BLaER1 treated with 17β-estradiol and CSF1 and Interleukin-3, amounts not matched to agents 10 nM and 100 nM (cell line): ENCODE measurements around the gene IL17B.

Experiments used
- H3K27ac ChIP-seq, 11 experiments: shearing (Covaris generic); formaldehyde crosslinking; 2 replicates each; pipeline ENCODE4 v1.8.1; 2022
- H3K27me3 ChIP-seq, 11 experiments: shearing (Covaris generic); formaldehyde crosslinking; 2 replicates each; pipeline ENCODE4 v1.8.1; 2022
- H3K36me3 ChIP-seq, 11 experiments: shearing (Covaris generic); formaldehyde crosslinking; 2 replicates each; pipeline ENCODE4 v1.8.1; 2022
- H3K4me1 ChIP-seq, 10 experiments: shearing (Covaris generic); formaldehyde crosslinking; 2 replicates each; pipeline ENCODE4 v1.8.1; 2022
- H3K4me2 ChIP-seq, 11 experiments: shearing (Covaris generic); formaldehyde crosslinking; 2 replicates each; pipeline ENCODE4 v1.8.1; 2022
- H3K4me3 ChIP-seq, 10 experiments: shearing (Covaris generic); formaldehyde crosslinking; 2 replicates each; pipeline ENCODE4 v1.8.1; 2022
- H3K9ac ChIP-seq, 11 experiments: shearing (Covaris generic); formaldehyde crosslinking; 2 replicates each; pipeline ENCODE4 v1.8.1; 2022
- H3K9me3 ChIP-seq, 11 experiments: shearing (Covaris generic); formaldehyde crosslinking; replicated peaks in 1 of 11; 2 replicates each; pipeline ENCODE4 v1.8.1; 2022
- H4K20me1 ChIP-seq, 11 experiments: shearing (Covaris generic); formaldehyde crosslinking; 2 replicates each; pipeline ENCODE4 v1.8.1; 2022
- Cebpa-rat ChIP-seq, 11 experiments: shearing (Covaris generic); IDR thresholded peaks; 2 replicates each; pipeline ENCODE4 v1.8.1; 2022

Gene IL17B

DNA sequence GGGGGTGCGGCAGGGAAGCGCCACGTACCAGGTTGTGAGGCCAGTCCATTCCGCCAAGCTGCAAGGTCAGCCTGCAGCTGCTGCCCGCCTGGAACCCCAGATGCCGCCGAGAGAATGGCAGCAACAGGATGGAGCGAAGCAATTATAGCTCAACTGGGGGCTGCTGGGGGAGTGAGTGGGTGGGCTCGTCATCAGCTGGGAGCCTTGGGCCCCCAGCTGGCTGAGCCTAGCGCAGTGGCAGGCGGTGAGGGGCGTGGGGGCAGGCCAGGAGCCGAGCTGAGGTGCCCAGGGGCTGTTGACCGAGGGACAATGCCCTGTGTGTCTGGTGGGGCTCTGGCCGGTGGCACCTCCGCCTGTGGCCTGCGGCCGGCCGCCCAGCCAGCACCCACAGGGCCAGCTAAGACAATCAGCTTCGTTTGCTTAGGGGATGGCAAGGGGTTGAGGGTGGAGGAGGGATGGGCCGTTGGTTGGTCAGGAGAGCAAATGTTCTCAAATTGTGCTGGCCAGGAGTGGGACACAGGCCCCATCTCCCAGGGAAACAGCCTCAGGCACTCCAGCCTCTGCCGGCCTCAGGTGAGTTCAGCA, at the start of gene IL17B:
Gene IL17B (minus strand): TSS at position 116 of the 585 bp plus-strand sequence. CDS start 67 bp downstream, at position 49.
- Histone ChIP-seq H3K27ac (no peak within 1 kb of the TSS), H3K4me3 (no peak within 1 kb of the TSS), H3K27me3 (no peaks in the 10 kb centered on the region)

DNA sequence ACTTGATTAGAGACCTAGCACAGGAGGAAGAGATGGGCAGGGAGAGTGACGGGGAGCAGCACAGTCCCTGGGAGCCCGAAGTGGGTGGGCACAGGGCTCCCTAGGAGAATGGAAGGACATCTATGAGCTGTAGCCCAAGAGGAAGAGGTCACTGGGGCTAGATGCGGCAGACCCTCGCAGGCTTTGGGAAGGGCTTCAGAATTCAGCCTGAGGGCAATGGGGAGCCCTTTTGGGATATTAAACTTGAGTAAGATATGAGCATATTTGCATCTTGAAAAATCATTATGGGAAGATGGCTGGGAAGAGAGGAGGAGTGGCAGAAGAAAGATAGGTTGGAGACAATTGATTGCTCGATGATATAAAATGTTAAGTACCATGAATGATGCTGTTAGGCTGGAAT, 48.9 kb upstream of the IL17B start:
- H3K36me3 ChIP-seq, result no peaks in the 10 kb centered on the region
- peaks cover 0 to 8% (median 2%) of the 10 kb centered on the region in 11 experiments; a peak in 13 of 22 replicates for H3K9me3 ChIP-seq
- peak overlapping the region in 4 of 11 experiments; percentile 57 to 72 (median 58); a peak in 3 of 22 replicates for H3K27ac ChIP-seq
- H3K9ac ChIP-seq, result no peak overlapping the region
- no peaks in the 10 kb centered on the region for H3K27me3 ChIP-seq
- peak overlapping the region in 7 of 11 experiments; percentile 64 to 83 (median 73); a peak in 8 of 22 replicates for H3K4me2 ChIP-seq
- peaks cover 30 to 72% (median 55%) of the 10 kb centered on the region in 10 experiments for H3K4me1 ChIP-seq
- no peaks in the 10 kb centered on the region for H4K20me1 ChIP-seq
- H3K4me3 ChIP-seq, result no peak overlapping the region
- no peak for TF ChIP-seq Cebpa-rat (IDR thresholded peaks at IDR 0.05)

More for the DNA sequence above, at the start of gene IL17B:
- Histone ChIP-seq H4K20me1 (no peaks in the 10 kb centered on the region), H3K9me3 (no peaks in the 10 kb centered on the region), H3K4me1 (peaks cover 0 to 11% (median 0%) of the 10 kb centered on the region in 10 experiments; a peak in 3 of 20 replicates), H3K4me2 (no peak within 1 kb of the TSS), H3K36me3 (peaks cover 0 to 6% (median 0%) of the 10 kb centered on the region in 11 experiments; a peak in 1 of 22 replicates), H3K9ac (no peak within 1 kb of the TSS; a peak in 2 of 22 replicates)
- no peak for TF ChIP-seq Cebpa-rat (IDR thresholded peaks at IDR 0.05)

DNA sequence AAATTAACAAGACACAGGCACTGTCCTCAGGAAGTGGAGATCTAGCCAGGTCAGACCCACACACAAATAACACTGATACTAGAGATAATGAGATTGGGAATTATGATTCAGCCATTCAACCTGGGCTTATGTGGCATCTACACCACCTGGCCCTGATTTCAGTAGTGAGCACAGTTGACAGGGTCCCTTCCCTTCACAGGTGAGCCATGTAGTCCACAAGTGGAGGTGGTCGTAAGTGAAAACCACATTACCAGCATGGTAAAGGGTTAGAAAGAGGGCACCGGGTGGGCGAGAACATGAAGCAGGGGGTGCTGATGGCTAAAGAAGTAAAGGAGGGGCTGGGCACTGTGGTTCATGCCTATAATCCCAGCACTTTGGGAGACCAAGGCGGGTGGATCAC, 48.3 kb upstream of the IL17B start:
- no peak overlapping the region for H3K4me3 ChIP-seq
- H4K20me1 ChIP-seq, result no peaks in the 10 kb centered on the region
- TF ChIP-seq Cebpa-rat (IDR thresholded peaks at IDR 0.05), result no peak
- H3K27ac ChIP-seq, result no peak overlapping the region
- H3K9ac ChIP-seq, result no peak overlapping the region
- H3K36me3 ChIP-seq, result no peaks in the 10 kb centered on the region
- H3K4me1 ChIP-seq, result peaks cover 37 to 72% (median 58%) of the 10 kb centered on the region in 10 experiments
- H3K9me3 ChIP-seq, result peaks cover 0 to 2% (median 0%) of the 10 kb centered on the region in 11 experiments; a peak in 2 of 22 replicates
- no peaks in the 10 kb centered on the region for H3K27me3 ChIP-seq
- no peak overlapping the region for H3K4me2 ChIP-seq

- Histone ChIP-seq H3K9me3 (no peaks in the 10 kb centered on the region), H3K4me2 (no peak overlapping the region), H3K4me3 (no peak overlapping the region), H3K36me3 (no peaks in the 10 kb centered on the region), H3K27ac (no peak overlapping the region), H3K9ac (no peak overlapping the region), H3K4me1 (peaks cover 41 to 72% (median 61%) of the 10 kb centered on the region in 10 experiments), H4K20me1 (no peaks in the 10 kb centered on the region), H3K27me3 (no peaks in the 10 kb centered on the region)
- TF ChIP-seq Cebpa-rat (IDR thresholded peaks at IDR 0.05), result no peak
Observed at GRCh38 chr5:149426931-149427330, 47.8 kb upstream of the IL17B start.

DNA sequence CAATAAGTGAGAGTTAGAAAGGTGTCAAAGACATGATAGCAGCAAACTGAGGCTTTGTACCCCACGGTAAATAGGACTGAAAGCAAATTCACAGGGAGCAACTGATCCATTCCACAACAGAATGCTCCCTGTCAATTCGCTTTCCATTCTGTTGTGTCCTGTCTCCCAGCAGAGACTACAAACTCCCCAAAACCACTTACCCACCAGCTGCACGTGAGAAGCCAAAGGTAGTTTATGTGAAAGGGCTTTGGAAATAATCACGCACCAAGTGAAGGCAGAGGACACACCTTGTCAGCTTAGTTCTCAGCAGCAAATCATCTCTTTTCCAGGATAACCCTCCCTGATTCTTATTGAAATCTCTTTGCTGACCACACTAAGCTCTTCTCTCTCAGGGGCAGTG, 46.6 kb upstream of the IL17B start:
- no peaks in the 10 kb centered on the region for H3K9me3 ChIP-seq

DNA sequence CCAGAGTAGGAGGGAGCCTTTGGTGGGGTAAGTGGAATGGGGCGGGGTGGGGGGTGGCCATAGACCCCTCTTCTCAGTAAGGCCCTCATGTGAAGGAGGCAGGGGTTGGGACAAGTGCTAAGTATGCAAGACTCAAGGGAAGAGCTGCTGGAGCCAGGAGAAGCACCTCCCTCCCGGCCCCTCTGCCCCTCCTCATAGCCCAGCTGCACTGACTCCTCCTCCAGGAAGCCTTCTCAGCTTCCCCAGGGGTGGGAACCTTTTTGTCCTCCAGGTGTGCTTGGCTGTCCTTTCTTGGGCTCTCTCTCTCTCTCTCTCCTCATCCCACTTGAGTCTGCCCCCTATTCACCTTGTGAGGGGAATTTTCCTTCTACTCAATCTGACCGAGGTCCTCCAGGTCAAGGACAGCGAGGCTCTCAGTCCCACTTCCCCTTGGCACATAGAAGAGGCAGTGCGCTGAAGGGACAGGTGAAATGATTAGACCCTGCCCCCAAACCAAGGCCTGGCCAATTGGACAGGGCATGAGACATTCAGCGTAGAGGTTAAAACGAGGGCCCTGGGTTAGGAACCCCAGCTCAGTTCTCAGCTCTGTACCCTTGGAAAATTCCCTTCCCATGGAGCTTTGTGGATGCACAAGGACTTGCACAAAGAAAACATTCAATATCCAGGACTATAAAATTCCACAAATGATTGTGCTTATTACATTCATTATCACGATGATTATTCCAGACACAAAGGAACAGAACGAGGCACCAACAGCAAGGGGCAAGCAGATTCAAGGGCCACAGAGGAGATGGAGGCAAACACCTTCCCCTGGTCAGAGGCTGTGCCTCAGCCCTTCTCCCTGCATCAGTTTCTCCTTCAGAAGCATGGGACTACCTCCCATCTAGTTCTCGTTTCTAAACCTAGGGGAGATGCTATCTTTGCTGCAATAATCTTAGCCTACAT, 45.6 kb upstream of the IL17B start:
- peak overlapping the region in 8 of 11 experiments; percentile 17 to 97 (median 90); a peak in 11 of 22 replicates for H3K4me2 ChIP-seq
- H3K9ac ChIP-seq, result no peak overlapping the region; a peak in 1 of 22 replicates

More for the DNA sequence above, 46.6 kb upstream of the IL17B start:
- H3K4me3 ChIP-seq, result no peak overlapping the region
- no peaks in the 10 kb centered on the region for H4K20me1 ChIP-seq
- H3K9ac ChIP-seq, result no peak overlapping the region
- no peaks in the 10 kb centered on the region for H3K27me3 ChIP-seq
- no peak for TF ChIP-seq Cebpa-rat (IDR thresholded peaks at IDR 0.05)
- H3K4me2 ChIP-seq, result no peak overlapping the region
- no peak overlapping the region for H3K27ac ChIP-seq
- H3K36me3 ChIP-seq, result no peaks in the 10 kb centered on the region
- H3K4me1 ChIP-seq, result peaks cover 51 to 74% (median 65%) of the 10 kb centered on the region in 10 experiments

DNA sequence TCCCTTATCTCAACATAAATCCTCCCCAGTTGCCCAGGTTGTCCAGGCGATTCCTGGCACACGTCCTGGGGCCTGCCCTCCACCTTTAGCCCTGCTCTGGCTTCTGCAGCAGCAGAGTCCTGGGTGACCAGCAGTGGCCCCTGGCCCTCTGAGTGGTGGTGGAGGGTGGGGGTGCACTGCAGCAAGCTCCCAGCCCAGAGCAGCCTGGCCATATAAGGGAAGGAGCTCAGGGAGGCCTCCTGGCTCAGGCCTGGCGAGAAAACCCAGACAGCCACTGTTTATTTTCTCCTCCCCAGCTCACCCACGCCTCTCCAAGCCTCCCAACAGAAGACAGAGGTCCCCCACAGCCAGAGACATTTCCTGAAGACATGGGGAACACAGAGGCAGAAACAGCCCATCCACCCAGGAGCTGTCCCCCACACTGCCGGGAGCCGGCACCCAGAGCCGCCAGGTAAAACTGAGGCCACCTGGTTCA, 44.7 kb upstream of the IL17B start:
- TF ChIP-seq Cebpa-rat (IDR thresholded peaks at IDR 0.05), result no peak
- Histone ChIP-seq H3K4me1 (peaks cover 52 to 74% (median 63%) of the 10 kb centered on the region in 10 experiments), H3K36me3 (no peaks in the 10 kb centered on the region), H3K9ac (peak overlapping the region in 7 of 11 experiments; percentile 28 to 67 (median 47); a peak in 11 of 22 replicates), H3K27me3 (no peaks in the 10 kb centered on the region), H3K4me2 (peak overlapping the region; percentile 74 to 97 (median 90); a peak in 19 of 22 replicates), H3K9me3 (no peaks in the 10 kb centered on the region), H4K20me1 (no peaks in the 10 kb centered on the region), H3K27ac (peak overlapping the region in 9 of 11 experiments; percentile 25 to 78 (median 66); a peak in 14 of 22 replicates), H3K4me3 (no peak overlapping the region)

More for the DNA sequence above, 45.6 kb upstream of the IL17B start:
- no peaks in the 10 kb centered on the region for H4K20me1 ChIP-seq
- no peaks in the 10 kb centered on the region for H3K27me3 ChIP-seq
- H3K4me3 ChIP-seq, result no peak overlapping the region
- H3K27ac ChIP-seq, result no peak overlapping the region
- H3K4me1 ChIP-seq, result peaks cover 52 to 74% (median 65%) of the 10 kb centered on the region in 10 experiments
- no peaks in the 10 kb centered on the region for H3K36me3 ChIP-seq
- no peaks in the 10 kb centered on the region for H3K9me3 ChIP-seq
- no peak for TF ChIP-seq Cebpa-rat (IDR thresholded peaks at IDR 0.05)

GRCh38 chr5:149423049-149423793, 44.1 kb upstream of the IL17B start:
- Histone ChIP-seq H3K4me3 (peak overlapping the region in 1 of 10 experiments; percentile 31; a peak in 3 of 20 replicates), H3K36me3 (no peaks in the 10 kb centered on the region), H3K4me2 (peak overlapping the region; percentile 74 to 97 (median 90)), H3K9ac (peak overlapping the region in 10 of 11 experiments; percentile 30 to 67 (median 58); a peak in 16 of 22 replicates), H3K9me3 (no peaks in the 10 kb centered on the region), H4K20me1 (no peaks in the 10 kb centered on the region), H3K4me1 (peaks cover 48 to 74% (median 62%) of the 10 kb centered on the region in 10 experiments), H3K27ac (peak overlapping the region in 9 of 11 experiments; percentile 39 to 78 (median 66); a peak in 16 of 22 replicates), H3K27me3 (no peaks in the 10 kb centered on the region)
- TF ChIP-seq Cebpa-rat (IDR thresholded peaks at IDR 0.05), result no peak
